Astrocyte (in vitro differentiated cells and primary cell): ENCODE results near the gene RMI2. TPM values are rescaled to one million over a fixed set of nuclear protein-coding genes. Genes with fewer than 3 reads are reported as not detected.

Experiments used
- DNase-seq: peaks from one replicate; pipeline ENCODE4 v3.0.0-alpha.2; 2010; ENCODE audit warnings: low read depth
- FAIRE-seq: peaks from 2 replicates; lab custom pipeline; 2011; peaks lifted over from hg19 to GRCh38; lab: Jason Lieb, UNC
- H2AFZ ChIP-seq: 2 replicates; pipeline ENCODE4 v1.6.0; 2012; ENCODE audit warnings: low read depth, low read length, inconsistent platforms
- H3K27ac ChIP-seq: 2 replicates; pipeline ENCODE4 v1.5.1; 2011; ENCODE audit warnings: low read depth, low read length, inconsistent platforms
- H3K27me3 ChIP-seq: 2 replicates; pipeline ENCODE4 v1.6.0; 2011; ENCODE audit warnings: low read length, inconsistent platforms; ENCODE audit not compliant: insufficient read depth
- H3K36me3 ChIP-seq: 2 replicates; pipeline ENCODE4 v1.5.1; 2011; ENCODE audit warnings: low read length, inconsistent platforms; ENCODE audit not compliant: insufficient read depth
- H3K4me1 ChIP-seq: 2 replicates; pipeline ENCODE4 v1.5.1; 2011; ENCODE audit warnings: low read length, inconsistent platforms; ENCODE audit not compliant: insufficient read depth
- H3K4me2 ChIP-seq: 2 replicates; pipeline ENCODE4 v1.6.0; 2012; ENCODE audit warnings: low read length, inconsistent platforms
- H3K4me3 ChIP-seq: 2 replicates; pipeline ENCODE4 v1.5.1; 2011; ENCODE audit warnings: low read depth, mild to moderate bottlenecking, low read length, inconsistent platforms; ENCODE audit not compliant: insufficient read depth
- H3K79me2 ChIP-seq: 2 replicates; pipeline ENCODE4 v1.6.0; 2012; ENCODE audit warnings: mild to moderate bottlenecking, low read length, inconsistent platforms; ENCODE audit not compliant: insufficient read depth
- H3K9ac ChIP-seq: 2 replicates; pipeline ENCODE4 v1.6.0; 2012; ENCODE audit warnings: mild to moderate bottlenecking, low read length, inconsistent platforms
- H3K9me3 ChIP-seq: 2 replicates; pipeline ENCODE4 v1.5.1; 2012; ENCODE audit warnings: low read depth, mild to moderate bottlenecking, low read length, inconsistent platforms; ENCODE audit not compliant: insufficient read depth
- H4K20me1 ChIP-seq: 2 replicates; pipeline ENCODE4 v1.6.0; 2012; ENCODE audit warnings: low read length, inconsistent platforms; ENCODE audit not compliant: insufficient read depth
- H3K27ac Mint-ChIP-seq: one replicate; pipeline ENCODE4 v1.8.0; 2021; ENCODE audit warnings: mild to moderate bottlenecking, mixed read lengths; ENCODE audit not compliant: unreplicated experiment
- H3K27me3 Mint-ChIP-seq: one replicate; pipeline ENCODE4 v1.8.0; 2021; ENCODE audit warnings: low read depth, mixed read lengths; ENCODE audit not compliant: unreplicated experiment
- H3K36me3 Mint-ChIP-seq: one replicate; pipeline ENCODE4 v1.8.0; 2021; ENCODE audit warnings: low read depth, mixed read lengths; ENCODE audit not compliant: unreplicated experiment
- H3K4me1 Mint-ChIP-seq: one replicate; pipeline ENCODE4 v1.8.0; 2021; ENCODE audit warnings: low read depth, mixed read lengths; ENCODE audit not compliant: unreplicated experiment
- H3K4me3 Mint-ChIP-seq: one replicate; pipeline ENCODE4 v1.8.0; 2021; ENCODE audit warnings: mild to moderate bottlenecking, moderate library complexity, mixed read lengths; ENCODE audit not compliant: unreplicated experiment
- H3K9me3 Mint-ChIP-seq: one replicate; pipeline ENCODE4 v1.8.0; 2021; ENCODE audit warnings: mild to moderate bottlenecking, mixed read lengths; ENCODE audit not compliant: unreplicated experiment
- CTCF ChIP-seq: IDR thresholded peaks from 2 replicates; pipeline ENCODE4 v1.5.1; 2011; ENCODE audit warnings: low read depth, mild to moderate bottlenecking, inconsistent platforms, low read length, moderate library complexity; ENCODE audit not compliant: insufficient read depth
- EZH2 ChIP-seq: IDR thresholded peaks from 2 replicates; pipeline ENCODE4 v1.6.1; 2012; ENCODE audit warnings: mild to moderate bottlenecking, low read length, inconsistent platforms; ENCODE audit not compliant: insufficient read depth
- total RNA-seq: library from RNA; stranded (reverse); gene quantifications from 2 replicates; pipeline ENCODE4 v1.2.1, GENCODE V29; 2021

The RMI2 gene
- total RNA-seq, 1 donor from 2014 or later, result 7.8 TPM

GRCh38 chr16:11299865-11300559, 45.2 kb upstream of the RMI2 start:
- Histone ChIP-seq H3K4me1 (peaks cover 15% of the 10 kb centered on the region), H3K27ac (no peak overlapping the region), H3K9ac (no peak overlapping the region), H3K27me3 (no peaks in the 10 kb centered on the region), H3K79me2 (no peaks in the 10 kb centered on the region), H3K4me2 (no peak overlapping the region), H2AFZ (no peak overlapping the region), H3K36me3 (no peaks in the 10 kb centered on the region), H3K4me3 (no peak overlapping the region), H4K20me1 (no peaks in the 10 kb centered on the region), H3K9me3 (no peaks in the 10 kb centered on the region)
- no peak for DNase-seq
- H3K4me1 Mint-ChIP-seq, result peaks cover 33% of the 10 kb centered on the region
- H3K27ac Mint-ChIP-seq, result no peak overlapping the region
- TF ChIP-seq CTCF, result no peak
- no peak for TF ChIP-seq EZH2
- H3K4me3 Mint-ChIP-seq, result no peak overlapping the region
- FAIRE-seq, result no peak
- H3K27me3 Mint-ChIP-seq, result no peaks in the 10 kb centered on the region
- H3K9me3 Mint-ChIP-seq, result peaks cover 2% of the 10 kb centered on the region
- H3K36me3 Mint-ChIP-seq, result no peaks in the 10 kb centered on the region

GRCh38 chr16:11300560-11300892, 44.7 kb upstream of the RMI2 start:
- Histone ChIP-seq H3K79me2 (no peaks in the 10 kb centered on the region), H3K4me1 (peaks cover 15% of the 10 kb centered on the region), H3K27me3 (no peaks in the 10 kb centered on the region), H3K9me3 (no peaks in the 10 kb centered on the region), H3K36me3 (no peaks in the 10 kb centered on the region), H3K9ac (no peak overlapping the region), H4K20me1 (no peaks in the 10 kb centered on the region), H2AFZ (no peak overlapping the region), H3K4me2 (no peak overlapping the region), H3K27ac (no peak overlapping the region), H3K4me3 (no peak overlapping the region)
- no peak for FAIRE-seq
- Mint-ChIP-seq H3K27me3 (no peaks in the 10 kb centered on the region), H3K36me3 (no peaks in the 10 kb centered on the region), H3K9me3 (peaks cover 2% of the 10 kb centered on the region), H3K4me1 (peaks cover 33% of the 10 kb centered on the region), H3K27ac (no peak overlapping the region), H3K4me3 (no peak overlapping the region)
- no peak for TF ChIP-seq EZH2
- no peak for TF ChIP-seq CTCF
- no peak for DNase-seq
